Thyroid gland (tissue), 4 donors: ENCODE measurements around the gene ITGBL1. TPM values are rescaled to one million over a fixed set of nuclear protein-coding genes. Genes with fewer than 3 reads are reported as not detected.
A peak's percentile ranks its signal among the peaks of the same experiment; 100 is the strongest.

Source experiments
- DNase-seq, 2 donors: peaks; one replicate each; pipeline ENCODE4 v3.0.0-alpha.2; 2019
- H3K27ac ChIP-seq, 3 donors: fragments of 200-600 bp; sonication (generic); 1 replicate in 2 of 3; 2 replicates in 1 of 3; pipeline ENCODE4 v1.5.1; 2016 to 2019; ENCODE audit warnings: mild to moderate bottlenecking in 1 of 3, moderate library complexity in 1 of 3
- H3K27me3 ChIP-seq: fragments of 200-600 bp; sonication (generic); one replicate; pipeline ENCODE4 v1.5.1; 2019
- H3K36me3 ChIP-seq, 2 donors: fragments of 200-600 bp; sonication (generic); one replicate each; pipeline ENCODE4 v1.5.1; 2016 to 2019
- H3K4me1 ChIP-seq, 2 donors: fragments of 200-600 bp; sonication (generic); one replicate each; pipeline ENCODE4 v1.5.1; 2017 to 2019
- H3K4me3 ChIP-seq, 3 donors: fragments of 200-600 bp; sonication (generic); replicated peaks in 1 of 3; 1 replicate in 2 of 3; 2 replicates in 1 of 3; pipeline ENCODE4 v1.5.1; 2016; ENCODE audit warnings: mild to moderate bottlenecking in 1 of 3
- H3K9me3 ChIP-seq: fragments of 200-600 bp; sonication (generic); one replicate; pipeline ENCODE4 v1.5.1; 2017
- POLR2A ChIP-seq, 2 donors: fragments of 450-650 bp; IDR thresholded peaks; one replicate each; pipeline ENCODE4 v1.6.1; 2017; ENCODE audit warnings: antibody characterized with exemption in 2 of 2, mild to moderate bottlenecking in 2 of 2, moderate library complexity in 1 of 2
- WGBS, 2 donors: methylation state at CpG; one replicate each; pipeline ENCODE4 v1.1.5; 2017; 5-methylcytosine and 5-hydroxymethylcytosine counted together
- intact Hi-C: fragments of 100-400 bp; cut with DNase I; formaldehyde crosslinking; loops from one replicate; pipeline ENCODE4 v1.15.1; 2023
- total RNA-seq, 4 donors: library from RNA; depleted of rRNA; stranded (reverse); fragments of >200 nt; gene quantifications; one replicate each; pipeline ENCODE4 v1.2.3, GENCODE V29; 2016
- TF ChIP-seq, protein P1 (sequence below), 6 experiments: fragments of 200-600 bp in 3 of 6; fragments of 450-650 bp in 3 of 6; sonication (generic) in 3 of 6; IDR thresholded peaks; one replicate each; pipeline ENCODE4 v1.5.1; 2016 to 2019; ENCODE audit warnings: antibody characterized with exemption in 6 of 6, mild to moderate bottlenecking in 2 of 6, inconsistent platforms in 1 of 6, moderate library complexity in 1 of 6

The ITGBL1 gene
- total RNA-seq, 4 donors from 2014 or later, result 3.4 to 20.6 (median 4.5) TPM

DNA sequence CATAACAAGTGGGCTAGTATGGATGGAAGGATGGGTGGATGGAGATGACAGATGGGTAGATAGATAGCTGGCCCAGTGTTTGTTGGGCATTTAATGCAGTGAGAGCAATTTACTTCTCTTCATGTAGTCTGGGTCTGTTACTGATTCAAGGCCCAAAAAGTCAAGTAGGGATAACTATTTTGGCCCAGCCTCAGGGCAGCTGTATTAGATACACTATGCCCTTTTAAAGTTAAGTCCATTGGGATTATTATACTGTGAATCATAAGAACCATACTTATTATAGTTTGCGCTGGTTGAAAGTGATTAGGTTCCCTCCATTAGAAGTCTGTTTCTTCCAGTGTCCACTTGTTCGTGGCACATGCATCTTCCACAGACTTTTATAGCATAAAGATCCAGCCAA lies 4.7 kb downstream of the ITGBL1 start:
- Histone ChIP-seq H3K4me3 (no peak overlapping the region), H3K27me3 (no peaks in the 10 kb centered on the region), H3K36me3 (no peaks in the 10 kb centered on the region), H3K9me3 (no peaks in the 10 kb centered on the region), H3K27ac (no peak overlapping the region), H3K4me1 (peaks cover 0 to 8% of the 10 kb centered on the region in 2 donors)
- WGBS, 2 donors, result 91 to 95% methylated on average over 2 of the region's 2 CpGs
- DNase-seq, result no peak
- intact Hi-C loops, result no loop called here
- TF ChIP-seq POLR2A (IDR thresholded peaks at IDR 0.05), result no peak
- TF ChIP-seq, protein P1, sequence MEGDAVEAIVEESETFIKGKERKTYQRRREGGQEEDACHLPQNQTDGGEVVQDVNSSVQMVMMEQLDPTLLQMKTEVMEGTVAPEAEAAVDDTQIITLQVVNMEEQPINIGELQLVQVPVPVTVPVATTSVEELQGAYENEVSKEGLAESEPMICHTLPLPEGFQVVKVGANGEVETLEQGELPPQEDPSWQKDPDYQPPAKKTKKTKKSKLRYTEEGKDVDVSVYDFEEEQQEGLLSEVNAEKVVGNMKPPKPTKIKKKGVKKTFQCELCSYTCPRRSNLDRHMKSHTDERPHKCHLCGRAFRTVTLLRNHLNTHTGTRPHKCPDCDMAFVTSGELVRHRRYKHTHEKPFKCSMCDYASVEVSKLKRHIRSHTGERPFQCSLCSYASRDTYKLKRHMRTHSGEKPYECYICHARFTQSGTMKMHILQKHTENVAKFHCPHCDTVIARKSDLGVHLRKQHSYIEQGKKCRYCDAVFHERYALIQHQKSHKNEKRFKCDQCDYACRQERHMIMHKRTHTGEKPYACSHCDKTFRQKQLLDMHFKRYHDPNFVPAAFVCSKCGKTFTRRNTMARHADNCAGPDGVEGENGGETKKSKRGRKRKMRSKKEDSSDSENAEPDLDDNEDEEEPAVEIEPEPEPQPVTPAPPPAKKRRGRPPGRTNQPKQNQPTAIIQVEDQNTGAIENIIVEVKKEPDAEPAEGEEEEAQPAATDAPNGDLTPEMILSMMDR (IDR thresholded peaks at IDR 0.05), result no peak

DNA sequence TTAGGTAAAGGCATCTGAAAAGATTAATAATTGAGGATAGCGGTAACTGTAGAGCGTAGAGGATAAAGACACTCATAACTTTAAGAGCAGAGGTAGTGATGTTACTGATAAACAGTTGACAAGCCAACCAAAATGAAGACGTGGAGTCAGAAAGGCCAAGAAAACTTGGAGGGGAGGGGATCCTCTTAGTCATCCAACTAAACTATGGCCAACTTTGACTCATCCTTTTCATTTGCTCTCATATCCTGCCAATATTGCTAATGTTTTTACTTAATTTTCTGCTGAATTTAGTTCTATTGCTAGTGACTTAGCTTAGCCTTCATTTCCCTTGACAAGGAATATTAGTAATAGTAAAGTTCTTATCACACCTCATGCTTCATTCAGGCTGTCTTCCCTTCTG lies 13.4 kb downstream of the ITGBL1 start:
- H3K4me1 ChIP-seq, result no peaks in the 10 kb centered on the region
- 81 to 86% methylated on average over 3 of the region's 3 CpGs for WGBS, 2 donors
- no peaks in the 10 kb centered on the region for H3K9me3 ChIP-seq
- no peak for TF ChIP-seq POLR2A (IDR thresholded peaks at IDR 0.05)
- TF ChIP-seq, protein P1 (IDR thresholded peaks at IDR 0.05), result no peak
- DNase-seq, result no peak
- H3K4me3 ChIP-seq, result no peak overlapping the region
- intact Hi-C loops, result no loop called here
- H3K36me3 ChIP-seq, result no peaks in the 10 kb centered on the region
- no peaks in the 10 kb centered on the region for H3K27me3 ChIP-seq
- H3K27ac ChIP-seq, result no peak overlapping the region

DNA sequence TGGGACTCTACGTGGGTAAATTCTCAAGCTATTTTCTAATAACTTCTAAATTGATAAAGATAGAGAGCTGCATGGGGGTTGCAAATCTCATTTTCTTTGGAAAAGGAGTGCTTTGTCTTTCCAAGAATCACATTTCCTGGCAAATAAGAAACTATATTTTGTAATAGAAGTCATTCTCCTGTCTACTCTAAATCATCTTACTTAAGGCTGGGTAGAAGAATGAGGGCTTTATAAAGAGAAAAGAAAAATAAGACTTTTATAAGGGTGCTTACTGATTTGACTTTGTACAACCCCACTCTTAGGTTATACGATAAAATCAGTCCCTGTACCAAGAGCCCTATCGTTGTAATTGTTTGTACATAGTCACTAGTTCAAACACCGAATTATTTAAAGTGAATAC lies 14.9 kb downstream of the ITGBL1 start:
- H3K9me3 ChIP-seq, result no peaks in the 10 kb centered on the region
- no peak overlapping the region for H3K4me3 ChIP-seq
- H3K27me3 ChIP-seq, result no peaks in the 10 kb centered on the region
- H3K27ac ChIP-seq, result no peak overlapping the region
- WGBS, 2 donors, result 49 to 56% methylated on average over 4 of the region's 4 CpGs
- no peak for DNase-seq
- no peaks in the 10 kb centered on the region for H3K36me3 ChIP-seq
- no peaks in the 10 kb centered on the region for H3K4me1 ChIP-seq
- TF ChIP-seq, protein P1 (IDR thresholded peaks at IDR 0.05), result no peak
- no peak for TF ChIP-seq POLR2A (IDR thresholded peaks at IDR 0.05)
- intact Hi-C loops, result no loop called here

- no peak overlapping the region for H3K27ac ChIP-seq
- H3K9me3 ChIP-seq, result no peaks in the 10 kb centered on the region
- intact Hi-C loops, result no loop called here
- no peaks in the 10 kb centered on the region for H3K27me3 ChIP-seq
- no peaks in the 10 kb centered on the region for H3K36me3 ChIP-seq
- peaks cover 0 to 12% of the 10 kb centered on the region in 2 donors for H3K4me1 ChIP-seq
- peak; percentile 20 to 25 for DNase-seq
- TF ChIP-seq, protein P1 (IDR thresholded peaks at IDR 0.05), result no peak
- TF ChIP-seq POLR2A (IDR thresholded peaks at IDR 0.05), result no peak
- 69 to 87% methylated on average over 2 of the region's 2 CpGs for WGBS, 2 donors
- no peak overlapping the region for H3K4me3 ChIP-seq
Measured at GRCh38 chr13:101473458-101473857, 21.0 kb downstream of the ITGBL1 start.

DNA sequence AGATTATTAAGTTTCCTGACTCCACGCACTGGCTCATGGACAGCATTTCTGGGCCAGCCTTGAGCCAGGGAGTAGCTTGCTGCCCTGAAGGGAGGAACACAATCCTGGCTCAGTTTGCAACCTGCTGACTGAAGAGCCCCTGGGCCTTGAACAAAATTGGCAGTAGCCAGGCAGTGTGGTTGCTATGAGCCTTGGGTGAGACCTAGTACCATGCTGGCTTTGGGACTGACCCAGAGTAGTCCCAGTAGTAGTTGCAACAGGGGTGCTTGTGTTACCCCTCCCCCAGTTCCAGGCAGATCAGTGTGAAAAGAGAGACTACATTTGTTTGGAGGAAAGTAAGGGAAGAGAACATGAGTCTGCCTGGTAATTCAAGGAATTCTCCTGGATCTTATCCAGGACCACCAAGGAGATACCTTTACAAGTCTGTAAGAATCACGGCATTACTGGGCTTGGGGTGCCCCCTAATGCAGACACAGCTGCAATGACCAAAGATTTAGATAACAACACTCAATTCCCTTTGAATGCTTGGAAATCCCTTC lies 22.0 kb downstream of the ITGBL1 start:
- no peak overlapping the region for H3K4me3 ChIP-seq
- H3K4me1 ChIP-seq, result peaks cover 0 to 12% of the 10 kb centered on the region in 2 donors
- H3K27ac ChIP-seq, result no peak overlapping the region
- DNase-seq, result peak in 1 of 2 donors; percentile 10
- WGBS, 2 donors, result 61 to 65% methylated on average over 2 of the region's 2 CpGs
- intact Hi-C loops, result no loop called here
- no peaks in the 10 kb centered on the region for H3K9me3 ChIP-seq
- TF ChIP-seq POLR2A (IDR thresholded peaks at IDR 0.05), result no peak
- TF ChIP-seq, protein P1 (IDR thresholded peaks at IDR 0.05), result peak in 2 of 6 experiments; percentile 32 to 36
- no peaks in the 10 kb centered on the region for H3K36me3 ChIP-seq
- H3K27me3 ChIP-seq, result no peaks in the 10 kb centered on the region
